Sigmoid colon (tissue), 4 donors: ENCODE results near the gene SYNPO2.

ENCODE experiments used
- CTCF ChIP-seq, 4 experiments: fragments of 450-650 bp in 3 of 4; fragments of 200-600 bp in 1 of 4; IDR thresholded peaks; one replicate each; pipeline ENCODE4 v1.5.1; 2016 to 2019; ENCODE audit warnings: antibody characterized with exemption in 4 of 4, mild to moderate bottlenecking in 3 of 4, moderate library complexity in 2 of 4
- EP300 ChIP-seq, 4 donors: sonication (generic); formaldehyde crosslinking; IDR thresholded peaks; one replicate each; pipeline ENCODE4 v1.6.1; 2017; ENCODE audit warnings: antibody characterized with exemption in 4 of 4
- POLR2A ChIP-seq, 2 donors: fragments of 450-650 bp; IDR thresholded peaks; one replicate each; pipeline ENCODE4 v1.6.1; 2016; ENCODE audit warnings: antibody characterized with exemption in 2 of 2, mild to moderate bottlenecking in 2 of 2, moderate library complexity in 2 of 2

GRCh38 chr4:118918388-118918787, 29.7 kb downstream of the SYNPO2 start:
- TF ChIP-seq CTCF (IDR thresholded peaks at IDR 0.05) (no peak), EP300 (IDR thresholded peaks at IDR 0.05) (no peak), POLR2A (IDR thresholded peaks at IDR 0.05) (no peak)
